OCI-LY7 (cell line): ENCODE results near the gene UHRF2. TPM values are rescaled to one million over a fixed set of nuclear protein-coding genes. Genes with fewer than 3 reads are reported as not detected.
A peak's percentile ranks its signal among the peaks of the same experiment; 100 is the strongest.

ENCODE experiments used
- BruUV-seq: library from RNA; stranded (reverse); fragments of 400-500 nt; replicated peaks from 2 replicates; lab custom pipeline; 2021; lab: Mats Ljungman, UMichigan
- CTCF ChIA-PET: fragments of 300-600 bp; sonication (Branson Sonifier 250); formaldehyde crosslinking; loops from one replicate; lab custom pipeline; 2022; ENCODE audit warnings: antibody characterized with exemption; ENCODE audit not compliant: unreplicated experiment; lab: Charles Lee
- POLR2A ChIA-PET: fragments of 300-600 bp; sonication (Branson Sonifier 250); formaldehyde crosslinking; loops from one replicate; lab custom pipeline; 2022; ENCODE audit warnings: antibody characterized with exemption; lab: Charles Lee
- DNase-seq: peaks from one replicate; pipeline ENCODE4 v3.0.0-alpha.2; 2015; ENCODE audit warnings: low spot score
- H2AFZ ChIP-seq: fragments of 200-600 bp; sonication (generic), shearing (Covaris generic); 2 replicates; pipeline ENCODE4 v1.6.1; 2014; ENCODE audit warnings: mild to moderate bottlenecking, antibody characterized with exemption, low read length, moderate library complexity
- H3K27ac ChIP-seq: fragments of 200-600 bp; sonication (generic); 2 replicates; pipeline ENCODE4 v1.5.1; 2014; ENCODE audit warnings: mixed run types, low read depth, mild to moderate bottlenecking, moderate library complexity, low read length, inconsistent platforms; ENCODE audit not compliant: poor library complexity, severe bottlenecking
- H3K36me3 ChIP-seq: fragments of 200-600 bp; sonication (generic); 2 replicates; pipeline ENCODE4 v1.6.1; 2014; ENCODE audit warnings: mild to moderate bottlenecking, antibody characterized with exemption, low read length, moderate library complexity, mixed read lengths; ENCODE audit not compliant: insufficient read depth
- H3K4me1 ChIP-seq: fragments of 200-600 bp; sonication (generic); 2 replicates; pipeline ENCODE4 v1.5.1; 2014; ENCODE audit warnings: mild to moderate bottlenecking, low read length; ENCODE audit not compliant: insufficient read depth, poor library complexity, severe bottlenecking
- H3K4me2 ChIP-seq: fragments of 200-600 bp; sonication (generic); 2 replicates; pipeline ENCODE4 v1.6.1; 2014; ENCODE audit warnings: mild to moderate bottlenecking, low read length
- H3K4me3 ChIP-seq: fragments of 200-600 bp; sonication (generic); 2 replicates; pipeline ENCODE4 v1.5.1; 2014; ENCODE audit warnings: mild to moderate bottlenecking, low read depth, low read length; ENCODE audit not compliant: poor library complexity, severe bottlenecking
- H3K79me2 ChIP-seq: fragments of 200-600 bp; sonication (generic); 2 replicates; pipeline ENCODE4 v1.6.1; 2016; ENCODE audit warnings: low read depth, mild to moderate bottlenecking, low read length, moderate library complexity, mixed read lengths; ENCODE audit not compliant: insufficient read depth
- H3K9me2 ChIP-seq: fragments of 200-600 bp; sonication (generic); 2 replicates; pipeline ENCODE4 v1.6.1; 2016; ENCODE audit warnings: mild to moderate bottlenecking, low read length, mixed read lengths; ENCODE audit not compliant: insufficient read depth
- H3K9me3 ChIP-seq: fragments of 200-600 bp; sonication (generic); 2 replicates; pipeline ENCODE4 v1.6.1; 2014; ENCODE audit warnings: mild to moderate bottlenecking, mixed run types, low read length, mixed read lengths
- H4K20me1 ChIP-seq: fragments of 200-600 bp; sonication (generic); 2 replicates; pipeline ENCODE4 v1.6.1; 2014; ENCODE audit warnings: mild to moderate bottlenecking, antibody characterized with exemption, low read length, moderate library complexity, mixed read lengths; ENCODE audit not compliant: insufficient read depth
- CTCF ChIP-seq: fragments of 200-600 bp; sonication (generic); conservative IDR thresholded peaks from 2 replicates; pipeline ENCODE4 v1.5.1; 2014; ENCODE audit warnings: mild to moderate bottlenecking, antibody characterized with exemption, low read length, moderate library complexity, mixed read lengths
- EZH2phosphoT487 ChIP-seq: fragments of 200-600 bp; sonication (generic); IDR thresholded peaks from 2 replicates; pipeline ENCODE4 v1.6.1; 2018; ENCODE audit warnings: low read depth, borderline replicate concordance, mild to moderate bottlenecking, mixed run types, antibody characterized with exemption, low read length, moderate library complexity, mixed read lengths
- intact Hi-C: fragments of 100-400 bp; cut with micrococcal nuclease; formaldehyde crosslinking; loops from one replicate; pipeline ENCODE4 v1.10.0; 2022; ENCODE audit not compliant: unreplicated experiment
- total RNA-seq, 2 experiments: library from RNA; depleted of rRNA in 1 of 2; stranded (reverse); fragments of >200 nt in 1 of 2; shearing (Covaris generic) in 1 of 2; gene quantifications; 2 replicates each; pipeline ENCODE4 v1.2.3, GENCODE V29; 2014 to 2022

Gene UHRF2
- total RNA-seq, 2 experiments from 2014 or later: 70.1 to 76.6 TPM

GRCh38 chr9:6502399-6502798, 89.4 kb downstream of the UHRF2 start:
- DNase-seq: no peak
- POLR2A ChIA-PET: no interaction called here
- Histone ChIP-seq H3K36me3 (peaks cover 90% of the 10 kb centered on the region), H3K9me2 (no peaks in the 10 kb centered on the region), H4K20me1 (no peaks in the 10 kb centered on the region), H3K9me3 (no peaks in the 10 kb centered on the region), H3K4me3 (no peak overlapping the region), H3K27ac (no peak overlapping the region), H3K79me2 (no peaks in the 10 kb centered on the region), H3K4me2 (no peak overlapping the region), H2AFZ (no peak overlapping the region), H3K4me1 (no peaks in the 10 kb centered on the region)
- CTCF ChIA-PET: no interaction called here
- TF ChIP-seq EZH2phosphoT487: no peak
- TF ChIP-seq CTCF: no peak
- no TSS peak for BruUV-seq
- intact Hi-C loops: loop anchor here (2.0 to 5.0 kb wide), 2 partner anchors 14 to 150 kb away; no protein-coding TSS in a partner anchor

GRCh38 chr9:6506571-6506970, 93.6 kb downstream of the UHRF2 start:
- Histone ChIP-seq H2AFZ (no peak overlapping the region), H3K79me2 (no peaks in the 10 kb centered on the region), H3K27ac (no peak overlapping the region), H4K20me1 (no peaks in the 10 kb centered on the region), H3K4me3 (no peak overlapping the region), H3K4me2 (no peak overlapping the region), H3K4me1 (no peaks in the 10 kb centered on the region), H3K9me2 (no peaks in the 10 kb centered on the region), H3K36me3 (peaks cover 73% of the 10 kb centered on the region), H3K9me3 (no peaks in the 10 kb centered on the region)
- intact Hi-C loops: no loop called here
- ChIA-PET POLR2A (no interaction called here), CTCF (no interaction called here)
- BruUV-seq: TSS peak; percentile 19
- TF ChIP-seq EZH2phosphoT487 (no peak), CTCF (no peak)
- no peak for DNase-seq

GRCh38 chr9:6512085-6512657, 99.2 kb downstream of the UHRF2 start:
- no peaks in the 10 kb centered on the region for H3K79me2 ChIP-seq
- no peak for DNase-seq
- H3K4me2 ChIP-seq: no peak overlapping the region
- CTCF ChIA-PET: no interaction called here
- no peak overlapping the region for H3K4me3 ChIP-seq
- no peaks in the 10 kb centered on the region for H4K20me1 ChIP-seq
- intact Hi-C loops: no loop called here
- H3K9me3 ChIP-seq: no peaks in the 10 kb centered on the region
- H3K4me1 ChIP-seq: no peaks in the 10 kb centered on the region
- no TSS peak for BruUV-seq
- peaks cover 22% of the 10 kb centered on the region for H3K36me3 ChIP-seq
- no peak overlapping the region for H3K27ac ChIP-seq
- TF ChIP-seq EZH2phosphoT487: no peak
- no peak for TF ChIP-seq CTCF
- no peaks in the 10 kb centered on the region for H3K9me2 ChIP-seq
- POLR2A ChIA-PET: interaction anchor here (1.0 to 1.6 kb wide), 2 partner anchors 11 to 128 kb away, joined by 3 read pairs; no protein-coding TSS in a partner anchor
- H2AFZ ChIP-seq: no peak overlapping the region
